ENCODE measurements around the gene PRDM15. TPM values are rescaled to one million over a fixed set of nuclear protein-coding genes. Genes with fewer than 3 reads are reported as not detected.

PRDM15 gene
- total and polyA plus RNA-seq, 7 experiments from 2014 or later = 1.3 to 20.1 (median 15.1) TPM

DNA sequence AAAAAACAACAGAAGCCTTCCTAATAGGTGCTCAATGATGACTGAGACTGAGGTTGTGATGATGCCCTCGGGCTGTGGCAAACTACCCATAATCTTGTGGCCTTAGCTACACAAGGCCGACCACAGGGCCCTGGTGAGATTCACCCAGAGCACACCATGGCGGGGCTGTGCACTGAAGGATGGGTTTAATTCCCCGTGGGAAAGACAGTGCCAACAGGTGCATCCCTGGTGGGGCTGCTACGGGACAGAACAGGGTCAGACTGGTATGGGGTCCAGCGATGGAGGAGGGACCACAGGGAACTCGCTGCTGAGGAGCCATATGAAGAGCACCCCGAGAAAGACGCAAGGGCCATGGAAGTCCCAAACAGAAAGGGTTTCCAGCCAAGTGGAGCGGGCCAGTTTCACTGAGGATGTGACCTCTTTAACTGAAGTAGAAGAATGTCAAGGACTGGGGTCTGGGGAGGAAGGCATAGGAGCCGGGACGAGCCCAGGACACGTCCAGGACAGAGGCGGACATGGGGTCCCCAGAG lies 21.3 kb downstream of the PRDM15 start:
- Histone ChIP-seq H3K4me3 (ENCODE audit: low read length) (no peak overlapping the region), H3K36me3 (ENCODE audit: control insufficient read depth in 2 of 3, insufficient read depth in 3 of 3, low read length in 3 of 3) (peaks cover 0 to 65% (median 0%) of the 10 kb centered on the region in 3 experiments), H3K27ac (ENCODE audit: low read depth, low read length) (no peak overlapping the region), H3K9me3 (ENCODE audit: control insufficient read depth in 2 of 3, low read length in 3 of 3) (no peaks in the 10 kb centered on the region), H3K27me3 (ENCODE audit: control insufficient read depth in 2 of 2, insufficient read depth in 2 of 2, low read length in 2 of 2) (no peaks in the 10 kb centered on the region), H3K4me1 (ENCODE audit: control insufficient read depth in 2 of 2, insufficient read depth in 2 of 2, low read length in 2 of 2) (no peaks in the 10 kb centered on the region)
- Mint-ChIP-seq H3K27ac (peak overlapping the region in 1 of 9 donors; percentile 53), H3K9me3 (no peaks in the 10 kb centered on the region), H3K4me1 (peaks cover 0 to 11% (median 2%) of the 10 kb centered on the region in 7 donors), H3K36me3 (peaks cover 6 to 52% (median 19%) of the 10 kb centered on the region in 5 donors), H3K4me3 (no peak overlapping the region), H3K27me3 (no peaks in the 10 kb centered on the region)
- no peak for ATAC-seq
- no peak for DNase-seq
- POLR2A ChIA-PET = no interaction called here
- CTCF ChIA-PET = no interaction called here
- intact Hi-C loops (cut with micrococcal nuclease) = no loop called here

- DNase-seq (no peak), ATAC-seq (no peak)
- Mint-ChIP-seq H3K4me3 (no peak overlapping the region), H3K36me3 (peaks cover 6 to 55% (median 19%) of the 10 kb centered on the region in 5 donors), H3K4me1 (peaks cover 0 to 7% (median 0%) of the 10 kb centered on the region in 7 donors), H3K27me3 (no peaks in the 10 kb centered on the region), H3K9me3 (no peaks in the 10 kb centered on the region), H3K27ac (peak overlapping the region in 3 of 9 donors; percentile 25 to 59 (median 53))
- ChIA-PET POLR2A (no interaction called here), CTCF (interaction anchor here (0.7 kb wide), 1 partner anchor 39 kb away, joined by 4 read pairs; no protein-coding TSS in a partner anchor)
- H3K4me1 ChIP-seq (ENCODE audit: control insufficient read depth in 2 of 2, insufficient read depth in 2 of 2, low read length in 2 of 2) = no peaks in the 10 kb centered on the region
- no peaks in the 10 kb centered on the region for H3K27me3 ChIP-seq (ENCODE audit: control insufficient read depth in 2 of 2, insufficient read depth in 2 of 2, low read length in 2 of 2)
- no peak overlapping the region for H3K27ac ChIP-seq (ENCODE audit: low read depth, low read length)
- H3K4me3 ChIP-seq (ENCODE audit: low read length) = no peak overlapping the region
- no peaks in the 10 kb centered on the region for H3K9me3 ChIP-seq (ENCODE audit: control insufficient read depth in 2 of 3, low read length in 3 of 3)
- intact Hi-C loops (cut with micrococcal nuclease) = no loop called here
- H3K36me3 ChIP-seq (ENCODE audit: control insufficient read depth in 2 of 3, insufficient read depth in 3 of 3, low read length in 3 of 3) = peaks cover 0 to 77% (median 0%) of the 10 kb centered on the region in 3 experiments
Observed at GRCh38 chr21:41856572-41856971, 22.6 kb downstream of the PRDM15 start.

DNA sequence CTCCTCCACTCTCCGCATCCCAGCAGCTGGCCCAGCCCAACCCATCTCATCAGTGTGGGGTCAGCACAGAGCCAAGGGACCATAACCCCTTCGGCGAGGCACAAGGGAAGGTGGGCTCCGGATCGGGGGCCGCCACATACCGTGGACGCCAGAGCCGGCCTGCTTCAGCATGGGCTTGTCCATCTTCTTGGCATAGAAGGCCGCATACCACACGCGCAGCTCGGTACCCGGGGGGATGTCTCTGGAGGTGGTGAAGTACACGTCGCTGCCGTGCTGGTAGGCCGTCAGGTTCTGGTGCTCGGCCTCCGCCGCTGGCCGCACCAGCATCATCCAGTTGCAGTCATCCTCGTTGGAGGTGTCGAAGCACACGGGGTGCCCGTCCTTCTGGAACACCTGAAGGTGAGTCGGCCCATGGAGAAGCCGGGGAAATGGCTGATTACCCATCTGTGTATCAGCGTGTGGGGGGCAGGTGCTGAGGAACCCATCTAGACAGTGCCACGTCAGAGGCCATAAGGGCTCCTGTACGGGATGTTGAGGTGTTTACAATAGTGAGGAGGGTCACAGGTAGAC lies 24.6 kb downstream of the PRDM15 start:
- no peaks in the 10 kb centered on the region for H3K27me3 ChIP-seq (ENCODE audit: control insufficient read depth in 2 of 2, insufficient read depth in 2 of 2, low read length in 2 of 2)
- H3K36me3 ChIP-seq (ENCODE audit: control insufficient read depth in 2 of 3, insufficient read depth in 3 of 3, low read length in 3 of 3) = peaks cover 0 to 80% (median 0%) of the 10 kb centered on the region in 3 experiments
- H3K36me3 Mint-ChIP-seq = peaks cover 6 to 56% (median 19%) of the 10 kb centered on the region in 5 donors
- ChIA-PET CTCF (interaction anchor here (0.6 to 0.7 kb wide), 3 partner anchors 156 to 291 kb away, joined by 3 to 5 read pairs (median 5); no protein-coding TSS in a partner anchor), POLR2A (interaction anchor here (0.7 kb wide), 1 partner anchor 436 kb away, joined by 3 read pairs; no protein-coding TSS in a partner anchor)
- no peaks in the 10 kb centered on the region for H3K27me3 Mint-ChIP-seq
- H3K27ac Mint-ChIP-seq = peak overlapping the region in 1 of 9 donors; percentile 43
- intact Hi-C loops (cut with micrococcal nuclease) = no loop called here
- ATAC-seq (no peak), DNase-seq (no peak)
- no peaks in the 10 kb centered on the region for H3K9me3 Mint-ChIP-seq
- H3K4me3 Mint-ChIP-seq = no peak overlapping the region
- H3K4me3 ChIP-seq (ENCODE audit: low read length) = no peak overlapping the region
- H3K4me1 Mint-ChIP-seq = peaks cover 0 to 5% (median 0%) of the 10 kb centered on the region in 7 donors
- H3K4me1 ChIP-seq (ENCODE audit: control insufficient read depth in 2 of 2, insufficient read depth in 2 of 2, low read length in 2 of 2) = no peaks in the 10 kb centered on the region
- no peak overlapping the region for H3K27ac ChIP-seq (ENCODE audit: low read depth, low read length)
- H3K9me3 ChIP-seq (ENCODE audit: control insufficient read depth in 2 of 3, low read length in 3 of 3) = no peaks in the 10 kb centered on the region

DNA sequence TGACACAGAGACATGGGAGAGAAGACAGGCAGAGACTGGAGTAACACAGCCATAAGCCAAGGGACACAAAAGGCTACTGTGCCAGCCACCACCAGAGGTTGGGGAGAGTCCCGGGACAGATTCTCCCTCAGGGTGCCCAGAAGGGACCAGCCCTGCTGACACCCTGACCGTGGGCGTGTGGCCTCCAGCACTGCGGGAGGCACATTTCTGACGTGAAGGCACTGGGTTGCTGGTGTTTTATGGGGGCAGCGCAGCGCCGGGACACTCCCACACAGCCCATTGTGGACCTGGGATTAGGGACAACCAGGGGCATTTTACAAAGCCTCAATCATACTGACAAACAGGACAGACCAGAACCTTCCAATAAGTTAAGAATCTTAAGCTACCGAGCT lies 26.2 kb downstream of the PRDM15 start:
- ChIA-PET CTCF (no interaction called here), POLR2A (no interaction called here)
- no peak for DNase-seq
- Histone ChIP-seq H3K4me3 (ENCODE audit: low read length) (no peak overlapping the region), H3K27ac (ENCODE audit: low read depth, low read length) (no peak overlapping the region), H3K27me3 (ENCODE audit: control insufficient read depth in 2 of 2, insufficient read depth in 2 of 2, low read length in 2 of 2) (no peaks in the 10 kb centered on the region), H3K4me1 (ENCODE audit: control insufficient read depth in 2 of 2, insufficient read depth in 2 of 2, low read length in 2 of 2) (no peaks in the 10 kb centered on the region), H3K9me3 (ENCODE audit: control insufficient read depth in 2 of 3, low read length in 3 of 3) (no peaks in the 10 kb centered on the region), H3K36me3 (ENCODE audit: control insufficient read depth in 2 of 3, insufficient read depth in 3 of 3, low read length in 3 of 3) (peaks cover 0 to 69% (median 0%) of the 10 kb centered on the region in 3 experiments)
- no peaks in the 10 kb centered on the region for H3K9me3 Mint-ChIP-seq
- ATAC-seq = no peak
- H3K36me3 Mint-ChIP-seq = peaks cover 6 to 57% (median 22%) of the 10 kb centered on the region in 5 donors
- no peaks in the 10 kb centered on the region for H3K27me3 Mint-ChIP-seq
- intact Hi-C loops (cut with micrococcal nuclease) = no loop called here
- H3K4me1 Mint-ChIP-seq = peaks cover 0 to 9% (median 0%) of the 10 kb centered on the region in 7 donors
- no peak overlapping the region for H3K27ac Mint-ChIP-seq
- no peak overlapping the region for H3K4me3 Mint-ChIP-seq

DNA sequence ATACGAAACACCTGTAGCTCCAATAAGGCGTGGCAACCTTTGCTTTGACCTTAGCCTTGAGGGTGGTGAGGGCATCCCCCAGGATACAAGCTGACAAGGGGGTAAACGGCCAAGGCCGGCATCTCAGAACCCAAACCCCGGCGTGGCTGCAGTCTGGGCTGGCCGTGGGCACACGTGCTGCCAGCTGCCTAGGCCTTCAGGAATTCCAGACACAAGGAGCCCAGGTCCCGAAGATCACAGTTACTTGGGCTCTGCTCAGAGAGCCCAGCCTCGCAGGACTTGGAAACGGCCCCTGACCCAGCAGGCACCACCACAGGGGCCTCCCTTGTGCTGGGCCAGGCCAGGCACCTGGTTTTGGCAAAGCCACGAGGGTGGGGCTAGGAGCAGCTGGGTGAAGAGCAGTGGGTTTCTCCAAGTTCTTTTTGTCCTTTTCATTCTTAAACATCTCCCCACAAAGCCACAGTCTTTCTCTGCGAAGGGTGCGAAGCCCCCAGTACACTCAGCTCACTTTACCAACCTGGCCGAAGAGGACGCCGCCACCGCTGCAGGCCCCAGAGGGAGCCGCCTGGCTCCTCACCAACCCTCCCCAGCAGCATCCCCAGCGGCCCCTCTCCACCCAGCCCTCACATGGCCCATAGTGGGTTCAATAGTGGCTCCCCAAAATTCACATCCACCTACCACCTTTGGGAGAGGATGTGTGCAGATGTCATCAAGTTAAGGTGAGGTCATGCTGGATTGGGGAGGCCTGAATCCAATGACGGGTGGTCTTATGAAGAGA lies 26.8 kb downstream of the PRDM15 start:
- Mint-ChIP-seq H3K36me3 (peaks cover 6 to 53% (median 18%) of the 10 kb centered on the region in 5 donors), H3K4me3 (no peak overlapping the region), H3K9me3 (no peaks in the 10 kb centered on the region), H3K27ac (no peak overlapping the region), H3K4me1 (peaks cover 0 to 9% (median 0%) of the 10 kb centered on the region in 7 donors), H3K27me3 (no peaks in the 10 kb centered on the region)
- H3K4me3 ChIP-seq (ENCODE audit: low read length) = no peak overlapping the region
- DNase-seq (no peak), ATAC-seq (no peak)
- peaks cover 0 to 68% (median 0%) of the 10 kb centered on the region in 3 experiments for H3K36me3 ChIP-seq (ENCODE audit: control insufficient read depth in 2 of 3, insufficient read depth in 3 of 3, low read length in 3 of 3)
- no peaks in the 10 kb centered on the region for H3K4me1 ChIP-seq (ENCODE audit: control insufficient read depth in 2 of 2, insufficient read depth in 2 of 2, low read length in 2 of 2)
- no peaks in the 10 kb centered on the region for H3K9me3 ChIP-seq (ENCODE audit: control insufficient read depth in 2 of 3, low read length in 3 of 3)
- no peaks in the 10 kb centered on the region for H3K27me3 ChIP-seq (ENCODE audit: control insufficient read depth in 2 of 2, insufficient read depth in 2 of 2, low read length in 2 of 2)
- no peak overlapping the region for H3K27ac ChIP-seq (ENCODE audit: low read depth, low read length)
- intact Hi-C loops (cut with micrococcal nuclease) = no loop called here
- ChIA-PET POLR2A (no interaction called here), CTCF (no interaction called here)

DNA sequence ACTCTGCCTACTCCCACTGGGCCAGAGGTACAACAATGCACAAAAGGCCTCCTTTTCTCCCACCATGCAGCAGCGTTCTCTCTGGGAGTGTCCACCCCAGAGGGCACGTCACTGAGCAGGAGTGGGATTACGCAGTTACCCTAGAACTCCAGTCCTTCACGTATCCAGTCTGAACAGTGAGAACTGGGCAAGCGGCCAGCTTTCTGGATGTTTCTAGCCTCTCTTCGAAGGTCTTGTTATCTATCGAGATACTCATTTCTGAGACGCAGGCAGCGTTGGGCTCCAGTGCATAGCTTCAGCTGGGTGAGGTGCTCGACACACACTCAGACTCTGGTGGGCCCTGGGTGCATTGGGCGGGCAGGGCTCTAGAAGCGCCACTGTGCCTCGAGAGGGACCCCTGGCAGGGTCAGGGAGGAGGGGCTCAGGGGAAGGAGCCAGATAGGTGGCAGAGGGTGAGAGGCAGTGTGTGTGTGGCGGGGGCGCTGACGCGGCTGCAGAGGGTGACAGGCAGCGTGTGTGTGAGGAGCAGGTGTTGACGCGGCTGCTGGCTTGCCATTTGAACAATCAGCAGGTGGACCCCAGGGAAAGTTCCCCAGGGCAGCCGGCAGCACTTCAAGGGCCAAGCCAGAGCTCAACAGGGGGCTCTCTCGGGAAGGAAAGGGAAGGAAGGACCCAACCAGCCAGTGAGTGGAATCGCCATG lies 27.9 kb downstream of the PRDM15 start:
- Mint-ChIP-seq H3K4me1 (peaks cover 0 to 5% (median 0%) of the 10 kb centered on the region in 7 donors), H3K4me3 (no peak overlapping the region), H3K27ac (no peak overlapping the region), H3K9me3 (no peaks in the 10 kb centered on the region), H3K36me3 (peaks cover 1 to 48% (median 10%) of the 10 kb centered on the region in 5 donors), H3K27me3 (no peaks in the 10 kb centered on the region)
- ChIA-PET POLR2A (no interaction called here), CTCF (no interaction called here)
- peaks cover 0 to 67% (median 3%) of the 10 kb centered on the region in 3 experiments for H3K36me3 ChIP-seq (ENCODE audit: control insufficient read depth in 2 of 3, insufficient read depth in 3 of 3, low read length in 3 of 3)
- DNase-seq = no peak
- intact Hi-C loops (cut with micrococcal nuclease) = no loop called here
- no peaks in the 10 kb centered on the region for H3K9me3 ChIP-seq (ENCODE audit: control insufficient read depth in 2 of 3, low read length in 3 of 3)
- no peak for ATAC-seq
- no peak overlapping the region for H3K27ac ChIP-seq (ENCODE audit: low read depth, low read length)
- no peak overlapping the region for H3K4me3 ChIP-seq (ENCODE audit: low read length)
- H3K27me3 ChIP-seq (ENCODE audit: control insufficient read depth in 2 of 2, insufficient read depth in 2 of 2, low read length in 2 of 2) = no peaks in the 10 kb centered on the region
- H3K4me1 ChIP-seq (ENCODE audit: control insufficient read depth in 2 of 2, insufficient read depth in 2 of 2, low read length in 2 of 2) = no peaks in the 10 kb centered on the region
